Gastrocnemius medialis (tissue), 4 donors: ENCODE results near the gene BRDT.

Experiments used
- POLR2A ChIP-seq, 2 donors: fragments of 450-650 bp; IDR thresholded peaks; one replicate each; pipeline ENCODE4 v1.6.1; 2017; ENCODE audit warnings: antibody characterized with exemption in 2 of 2, mild to moderate bottlenecking in 2 of 2, moderate library complexity in 2 of 2
- TF ChIP-seq, protein P1 (sequence below), 5 experiments: fragments of 450-650 bp in 3 of 5; fragments of 200-600 bp in 2 of 5; sonication (generic) in 2 of 5; IDR thresholded peaks in 4 of 5; conservative IDR thresholded peaks in 1 of 5; 1 replicate in 4 of 5; 2 replicates in 1 of 5; pipeline ENCODE4 v1.5.1; 2016 to 2019; ENCODE audit warnings: antibody characterized with exemption in 5 of 5, mild to moderate bottlenecking in 3 of 5, moderate library complexity in 3 of 5

- no peak for TF ChIP-seq POLR2A (IDR thresholded peaks at IDR 0.05)
- TF ChIP-seq, protein P1, sequence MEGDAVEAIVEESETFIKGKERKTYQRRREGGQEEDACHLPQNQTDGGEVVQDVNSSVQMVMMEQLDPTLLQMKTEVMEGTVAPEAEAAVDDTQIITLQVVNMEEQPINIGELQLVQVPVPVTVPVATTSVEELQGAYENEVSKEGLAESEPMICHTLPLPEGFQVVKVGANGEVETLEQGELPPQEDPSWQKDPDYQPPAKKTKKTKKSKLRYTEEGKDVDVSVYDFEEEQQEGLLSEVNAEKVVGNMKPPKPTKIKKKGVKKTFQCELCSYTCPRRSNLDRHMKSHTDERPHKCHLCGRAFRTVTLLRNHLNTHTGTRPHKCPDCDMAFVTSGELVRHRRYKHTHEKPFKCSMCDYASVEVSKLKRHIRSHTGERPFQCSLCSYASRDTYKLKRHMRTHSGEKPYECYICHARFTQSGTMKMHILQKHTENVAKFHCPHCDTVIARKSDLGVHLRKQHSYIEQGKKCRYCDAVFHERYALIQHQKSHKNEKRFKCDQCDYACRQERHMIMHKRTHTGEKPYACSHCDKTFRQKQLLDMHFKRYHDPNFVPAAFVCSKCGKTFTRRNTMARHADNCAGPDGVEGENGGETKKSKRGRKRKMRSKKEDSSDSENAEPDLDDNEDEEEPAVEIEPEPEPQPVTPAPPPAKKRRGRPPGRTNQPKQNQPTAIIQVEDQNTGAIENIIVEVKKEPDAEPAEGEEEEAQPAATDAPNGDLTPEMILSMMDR (IDR thresholded peaks at IDR 0.05 in 4 of 5, conservative IDR thresholded peaks at IDR 0.05 in 1 of 5), result no peak
These were observed 31.5 kb downstream of the BRDT start for GRCh38 chr1:91980663-91981062.
